ENCODE data around the gene MAPK1IP1L. TPM values are rescaled to one million over a fixed set of nuclear protein-coding genes. Genes with fewer than 3 reads are reported as not detected.

Gene MAPK1IP1L
- total and polyA plus RNA-seq, 2 of the 13 experiments (the other 11 are each of a cell fraction or from before 2014, with no cell fraction given), result 27.8 to 68.4 TPM

- TF ChIP-seq NR2F6 (IDR thresholded peaks at IDR 0.05) (peak; percentile 46; the same call in 1 of the 2 replicates), NR2F6 (CRISPR knock-in tag; IDR thresholded peaks at IDR 0.05) (peak; percentile 51; the same call in 1 of the 2 replicates), AGO1 (IDR thresholded peaks at IDR 0.05; ENCODE audit: low read depth, low read length, poor library complexity, severe bottlenecking) (no peak), AFF4 (CRISPR knock-in tag; IDR thresholded peaks at IDR 0.05) (no peak), ZNF549 (CRISPR knock-in tag; IDR thresholded peaks at IDR 0.05) (no peak), ZNF513 (CRISPR knock-in tag; conservative IDR thresholded peaks at IDR 0.05) (no peak), ZNF512 (CRISPR knock-in tag; IDR thresholded peaks at IDR 0.05) (no peak), MBNL3 (CRISPR knock-in tag; conservative IDR thresholded peaks at IDR 0.05) (no peak), MAZ (IDR thresholded peaks at IDR 0.05; ENCODE audit: borderline replicate concordance, low read depth, low read length) (no peak), MAZ (CRISPR knock-in tag; IDR thresholded peaks at IDR 0.05; ENCODE audit: low read depth) (no peak), ZBTB10 (CRISPR knock-in tag; IDR thresholded peaks at IDR 0.05; ENCODE audit: borderline replicate concordance) (no peak)
- TF ChIP-seq, protein P1, sequence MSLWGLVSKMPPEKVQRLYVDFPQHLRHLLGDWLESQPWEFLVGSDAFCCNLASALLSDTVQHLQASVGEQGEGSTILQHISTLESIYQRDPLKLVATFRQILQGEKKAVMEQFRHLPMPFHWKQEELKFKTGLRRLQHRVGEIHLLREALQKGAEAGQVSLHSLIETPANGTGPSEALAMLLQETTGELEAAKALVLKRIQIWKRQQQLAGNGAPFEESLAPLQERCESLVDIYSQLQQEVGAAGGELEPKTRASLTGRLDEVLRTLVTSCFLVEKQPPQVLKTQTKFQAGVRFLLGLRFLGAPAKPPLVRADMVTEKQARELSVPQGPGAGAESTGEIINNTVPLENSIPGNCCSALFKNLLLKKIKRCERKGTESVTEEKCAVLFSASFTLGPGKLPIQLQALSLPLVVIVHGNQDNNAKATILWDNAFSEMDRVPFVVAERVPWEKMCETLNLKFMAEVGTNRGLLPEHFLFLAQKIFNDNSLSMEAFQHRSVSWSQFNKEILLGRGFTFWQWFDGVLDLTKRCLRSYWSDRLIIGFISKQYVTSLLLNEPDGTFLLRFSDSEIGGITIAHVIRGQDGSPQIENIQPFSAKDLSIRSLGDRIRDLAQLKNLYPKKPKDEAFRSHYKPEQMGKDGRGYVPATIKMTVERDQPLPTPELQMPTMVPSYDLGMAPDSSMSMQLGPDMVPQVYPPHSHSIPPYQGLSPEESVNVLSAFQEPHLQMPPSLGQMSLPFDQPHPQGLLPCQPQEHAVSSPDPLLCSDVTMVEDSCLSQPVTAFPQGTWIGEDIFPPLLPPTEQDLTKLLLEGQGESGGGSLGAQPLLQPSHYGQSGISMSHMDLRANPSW (CRISPR knock-in tag; IDR thresholded peaks at IDR 0.05; ENCODE audit: borderline replicate concordance), result no peak
- TF ChIP-seq, protein P2, sequence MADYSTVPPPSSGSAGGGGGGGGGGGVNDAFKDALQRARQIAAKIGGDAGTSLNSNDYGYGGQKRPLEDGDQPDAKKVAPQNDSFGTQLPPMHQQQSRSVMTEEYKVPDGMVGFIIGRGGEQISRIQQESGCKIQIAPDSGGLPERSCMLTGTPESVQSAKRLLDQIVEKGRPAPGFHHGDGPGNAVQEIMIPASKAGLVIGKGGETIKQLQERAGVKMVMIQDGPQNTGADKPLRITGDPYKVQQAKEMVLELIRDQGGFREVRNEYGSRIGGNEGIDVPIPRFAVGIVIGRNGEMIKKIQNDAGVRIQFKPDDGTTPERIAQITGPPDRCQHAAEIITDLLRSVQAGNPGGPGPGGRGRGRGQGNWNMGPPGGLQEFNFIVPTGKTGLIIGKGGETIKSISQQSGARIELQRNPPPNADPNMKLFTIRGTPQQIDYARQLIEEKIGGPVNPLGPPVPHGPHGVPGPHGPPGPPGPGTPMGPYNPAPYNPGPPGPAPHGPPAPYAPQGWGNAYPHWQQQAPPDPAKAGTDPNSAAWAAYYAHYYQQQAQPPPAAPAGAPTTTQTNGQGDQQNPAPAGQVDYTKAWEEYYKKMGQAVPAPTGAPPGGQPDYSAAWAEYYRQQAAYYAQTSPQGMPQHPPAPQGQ (CRISPR knock-in tag; IDR thresholded peaks at IDR 0.05; ENCODE audit: borderline replicate concordance), result no peak
Measured at GRCh38 chr14:55116246-55117030, 65.0 kb downstream of the MAPK1IP1L start (continued).

Data from HepG2 (cell line).